Spleen (tissue), 7 donors: ENCODE measurements around the gene TRIM40.

Experiments
- CTCF ChIP-seq, 11 experiments: fragments of 200-600 bp in 7 of 11; fragments of 450-650 bp in 4 of 11; sonication (generic) in 4 of 11; IDR thresholded peaks in 8 of 11; conservative IDR thresholded peaks in 3 of 11; 1 replicate in 7 of 11; 2 replicates in 4 of 11; pipeline versions ENCODE4 v1.4.0 to v1.8.0; 2016 to 2021; ENCODE audit warnings: antibody characterized with exemption in 11 of 11, inconsistent platforms in 4 of 11, mild to moderate bottlenecking in 1 of 11
- POLR2A ChIP-seq, 3 donors: fragments of 450-650 bp; IDR thresholded peaks; one replicate each; pipeline ENCODE4 v1.5.1; 2017; ENCODE audit warnings: antibody characterized with exemption in 3 of 3, mild to moderate bottlenecking in 1 of 3
- donor health status: DM: no; HTN: no; CAD: no; lungs with moderate emphysema.
- donor health status: DM: no; HTN: no; CAD: no.
- donor health status: DM: no; HTN: no; CAD: no.

- no peak for TF ChIP-seq CTCF (IDR thresholded peaks at IDR 0.05 in 8 of 11, conservative IDR thresholded peaks at IDR 0.05 in 3 of 11)
- no peak for TF ChIP-seq POLR2A (IDR thresholded peaks at IDR 0.05)
Measured at GRCh38 chr6:30157999-30158398, 22.1 kb downstream of the TRIM40 start.
